ENCODE measurements around the gene WDR5.
"Not testable (repeated sequence)": the region's sequence is repeated elsewhere in the genome, so short reads cannot be mapped to it uniquely, and the experiment has no call there.

The WDR5 gene

DNA sequence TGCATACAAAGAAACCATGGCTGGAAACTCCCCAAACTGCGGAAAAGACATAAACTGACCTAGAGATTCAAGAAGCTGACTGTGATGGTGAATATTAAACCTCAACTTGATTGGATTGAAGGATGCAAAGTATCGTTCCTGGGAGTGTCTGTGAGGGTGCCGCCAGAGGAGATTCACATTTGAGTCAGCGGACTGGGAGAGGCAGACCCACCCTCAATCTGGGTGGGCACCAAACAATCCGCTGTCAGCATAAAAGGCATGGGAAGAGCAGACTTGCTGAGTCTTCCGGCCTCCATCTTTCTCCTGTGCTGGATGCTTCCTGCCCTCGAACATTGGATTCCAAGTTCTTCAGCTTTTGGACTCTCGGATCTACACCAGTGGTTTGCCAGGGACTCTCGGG lies 24.8 kb upstream of the WDR5 start:
- no peak for DNase-seq (ENCODE audit: low read depth, low spot score)
- no peaks in the 10 kb centered on the region for H3K36me3 ChIP-seq (ENCODE audit: insufficient read depth, low read length)
- TF ChIP-seq FOXP2 (optimal IDR thresholded peaks at IDR 0.05; ENCODE audit: control extremely low read depth, extremely low read length, insufficient read depth) (no peak), EZH2 (IDR thresholded peaks at IDR 0.05) (no peak), POLR2AphosphoS5 (IDR thresholded peaks at IDR 0.05; ENCODE audit: borderline replicate concordance, low read depth, low read length) (no peak)
- H3K4me3 ChIP-seq = no peak overlapping the region
- no peak overlapping the region for H3K9ac ChIP-seq (ENCODE audit: insufficient read length)
- H3K27ac ChIP-seq = no peak overlapping the region
- no peaks in the 10 kb centered on the region for H3K9me3 ChIP-seq (ENCODE audit: low read depth, low read length)

- no peaks in the 10 kb centered on the region for H3K9me3 ChIP-seq (ENCODE audit: low read depth, low read length)
- H3K36me3 ChIP-seq (ENCODE audit: insufficient read depth, low read length) = no peaks in the 10 kb centered on the region
- no peak overlapping the region for H3K27ac ChIP-seq
- TF ChIP-seq FOXP2 (optimal IDR thresholded peaks at IDR 0.05; ENCODE audit: control extremely low read depth, extremely low read length, insufficient read depth) = no peak
- TF ChIP-seq EZH2 (IDR thresholded peaks at IDR 0.05) = no peak
- TF ChIP-seq POLR2AphosphoS5 (IDR thresholded peaks at IDR 0.05; ENCODE audit: borderline replicate concordance, low read depth, low read length) = no peak
- H3K9ac ChIP-seq (ENCODE audit: insufficient read length) = no peak overlapping the region
- DNase-seq (ENCODE audit: low read depth, low spot score) = no peak
- H3K4me3 ChIP-seq = no peak overlapping the region
These were observed 23.3 kb upstream of the WDR5 start for GRCh38 chr9:134112561-134112960.

DNA sequence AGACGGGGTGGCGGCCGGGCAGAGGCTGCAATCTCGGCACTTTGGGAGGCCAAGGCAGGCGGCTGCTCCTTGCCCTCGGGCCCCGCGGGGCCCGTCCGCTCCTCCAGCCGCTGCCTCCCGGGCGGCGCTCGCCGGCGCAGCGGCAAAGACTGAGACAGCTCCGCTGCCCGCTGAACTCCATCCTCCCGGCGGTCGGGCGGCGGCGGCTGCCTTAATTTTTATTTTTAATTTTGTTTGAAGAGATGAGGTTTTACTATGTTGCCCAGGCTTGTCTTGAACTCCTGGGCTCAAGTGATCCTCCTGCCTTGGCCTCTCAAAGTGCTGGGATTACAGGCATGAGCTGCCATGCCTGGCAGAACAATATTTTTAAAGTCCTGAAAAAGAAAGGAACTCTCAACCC lies 16.9 kb upstream of the WDR5 start:
- H3K27ac ChIP-seq; H3K9ac ChIP-seq (ENCODE audit: insufficient read length); H3K4me3 ChIP-seq; H3K36me3 ChIP-seq (ENCODE audit: insufficient read depth, low read length); H3K9me3 ChIP-seq (ENCODE audit: low read depth, low read length); DNase-seq (ENCODE audit: low read depth, low spot score): not testable (repeated sequence)

DNA sequence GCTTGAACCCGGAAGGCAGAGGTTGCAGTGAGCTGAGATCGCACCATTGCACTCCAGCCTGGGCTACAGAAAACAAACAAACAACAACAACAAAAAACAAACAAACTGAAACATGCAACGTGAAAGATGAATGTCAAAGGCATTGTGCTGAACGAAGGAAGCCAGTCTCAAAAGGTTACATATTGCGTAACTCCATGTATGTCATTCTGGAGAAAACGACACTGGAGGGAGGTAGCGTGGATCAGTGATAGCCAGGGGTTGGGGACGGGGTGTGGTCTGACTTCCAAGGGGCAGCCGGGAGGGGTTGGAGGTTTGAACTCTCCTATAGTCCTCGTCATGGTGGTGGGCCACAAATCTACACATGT lies 12.1 kb upstream of the WDR5 start:
- Histone ChIP-seq H3K9me3 (ENCODE audit: low read depth, low read length) (no peaks in the 10 kb centered on the region), H3K4me3 (no peak overlapping the region), H3K27ac (no peak overlapping the region), H3K36me3 (ENCODE audit: insufficient read depth, low read length) (no peaks in the 10 kb centered on the region), H3K9ac (ENCODE audit: insufficient read length) (no peak overlapping the region)
- TF ChIP-seq POLR2AphosphoS5 (IDR thresholded peaks at IDR 0.05; ENCODE audit: borderline replicate concordance, low read depth, low read length) (no peak), FOXP2 (optimal IDR thresholded peaks at IDR 0.05; ENCODE audit: control extremely low read depth, extremely low read length, insufficient read depth) (no peak), EZH2 (IDR thresholded peaks at IDR 0.05) (no peak)
- DNase-seq (ENCODE audit: low read depth, low spot score) = no peak

DNA sequence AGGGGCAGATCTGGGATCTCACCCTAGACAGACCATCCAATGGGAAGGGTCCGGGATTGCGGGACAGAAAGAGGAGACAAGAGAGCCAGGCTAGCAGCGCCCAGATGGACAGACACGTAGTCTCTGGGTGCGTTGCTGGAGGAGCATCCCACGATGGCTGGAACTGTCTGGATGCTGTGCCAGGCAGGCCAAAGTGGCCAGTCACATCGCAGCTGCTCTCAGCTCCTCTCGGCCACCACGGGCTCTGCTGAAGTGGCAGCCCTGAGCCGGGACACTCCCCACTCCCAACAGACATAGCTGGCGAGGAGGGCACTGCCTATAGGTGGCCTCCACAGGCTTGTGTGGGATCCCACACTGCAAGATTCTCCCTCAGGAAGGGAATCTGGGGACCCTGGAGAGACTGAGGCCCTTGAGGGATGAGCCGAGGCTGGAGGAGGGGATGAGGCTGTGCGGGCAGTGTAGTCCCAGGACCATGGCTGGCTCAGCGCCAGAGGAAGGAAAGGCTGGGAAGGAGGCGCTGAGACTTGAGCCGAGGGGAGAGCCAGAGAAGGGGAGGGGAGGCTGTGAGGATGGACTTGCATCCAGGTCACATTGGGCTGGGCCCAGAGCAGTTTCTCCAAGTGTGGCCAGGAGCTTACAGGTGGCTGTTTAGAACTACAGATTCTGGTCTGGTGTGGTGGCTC lies 10.3 kb upstream of the WDR5 start:
- Histone ChIP-seq H3K36me3 (ENCODE audit: insufficient read depth, low read length) (no peaks in the 10 kb centered on the region), H3K9ac (ENCODE audit: insufficient read length) (no peak overlapping the region), H3K9me3 (ENCODE audit: low read depth, low read length) (no peaks in the 10 kb centered on the region), H3K4me3 (no peak overlapping the region), H3K27ac (no peak overlapping the region)
- TF ChIP-seq POLR2AphosphoS5 (IDR thresholded peaks at IDR 0.05; ENCODE audit: borderline replicate concordance, low read depth, low read length) = no peak
- no peak for TF ChIP-seq EZH2 (IDR thresholded peaks at IDR 0.05)
- TF ChIP-seq FOXP2 (optimal IDR thresholded peaks at IDR 0.05; ENCODE audit: control extremely low read depth, extremely low read length, insufficient read depth) = no peak
- no peak for DNase-seq (ENCODE audit: low read depth, low spot score)

- TF ChIP-seq FOXP2 (optimal IDR thresholded peaks at IDR 0.05; ENCODE audit: control extremely low read depth, extremely low read length, insufficient read depth) = no peak
- TF ChIP-seq POLR2AphosphoS5 (IDR thresholded peaks at IDR 0.05; ENCODE audit: borderline replicate concordance, low read depth, low read length) = no peak
- no peak for TF ChIP-seq EZH2 (IDR thresholded peaks at IDR 0.05)
These were observed 9.5 kb upstream of the WDR5 start for GRCh38 chr9:134126373-134126772.

DNA sequence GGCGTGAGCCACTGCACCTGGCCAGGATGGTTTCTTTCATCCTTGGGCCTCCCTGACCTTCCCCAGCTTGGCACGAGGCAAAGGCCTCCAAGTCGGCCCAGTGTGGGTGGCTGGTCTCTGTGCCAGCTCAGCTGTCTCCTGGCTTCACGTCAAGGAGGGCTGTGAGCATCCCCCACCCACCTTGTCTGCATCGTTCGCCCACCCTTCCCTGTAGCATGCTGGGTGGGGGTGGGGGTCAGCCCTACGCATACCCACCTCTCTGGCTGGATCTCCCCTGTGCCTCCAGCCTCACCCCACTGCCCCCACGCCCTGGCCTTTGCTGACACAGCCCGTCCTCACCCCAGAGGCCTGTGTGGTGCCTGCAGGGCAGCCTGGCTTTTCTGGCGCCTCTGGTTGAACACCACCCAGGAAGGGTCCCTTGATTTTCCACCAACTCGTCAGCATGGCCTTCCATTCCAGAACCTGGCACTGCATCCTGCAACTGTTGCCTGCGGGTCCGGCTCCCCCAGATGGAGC lies 8.8 kb upstream of the WDR5 start:
- no peak for TF ChIP-seq FOXP2 (optimal IDR thresholded peaks at IDR 0.05; ENCODE audit: control extremely low read depth, extremely low read length, insufficient read depth)
- TF ChIP-seq EZH2 (IDR thresholded peaks at IDR 0.05) = no peak
- TF ChIP-seq POLR2AphosphoS5 (IDR thresholded peaks at IDR 0.05; ENCODE audit: borderline replicate concordance, low read depth, low read length) = no peak
- Histone ChIP-seq H3K27ac (no peak overlapping the region), H3K9me3 (ENCODE audit: low read depth, low read length) (no peaks in the 10 kb centered on the region), H3K36me3 (ENCODE audit: insufficient read depth, low read length) (no peaks in the 10 kb centered on the region), H3K4me3 (no peak overlapping the region), H3K9ac (ENCODE audit: insufficient read length) (no peak overlapping the region)
- no peak for DNase-seq (ENCODE audit: low read depth, low spot score)

More at GRCh38 chr9:134126373-134126772, 9.5 kb upstream of the WDR5 start:
- Histone ChIP-seq H3K9ac (ENCODE audit: insufficient read length) (no peak overlapping the region), H3K27ac (no peak overlapping the region), H3K4me3 (no peak overlapping the region), H3K9me3 (ENCODE audit: low read depth, low read length) (no peaks in the 10 kb centered on the region), H3K36me3 (ENCODE audit: insufficient read depth, low read length) (no peaks in the 10 kb centered on the region)
- DNase-seq (ENCODE audit: low read depth, low spot score) = no peak

GRCh38 chr9:134127616-134128015 lies 8.3 kb upstream of the WDR5 start:
- TF ChIP-seq POLR2AphosphoS5 (IDR thresholded peaks at IDR 0.05; ENCODE audit: borderline replicate concordance, low read depth, low read length) = no peak
- no peak for TF ChIP-seq EZH2 (IDR thresholded peaks at IDR 0.05)
- no peak for TF ChIP-seq FOXP2 (optimal IDR thresholded peaks at IDR 0.05; ENCODE audit: control extremely low read depth, extremely low read length, insufficient read depth)
- H3K9me3 ChIP-seq (ENCODE audit: low read depth, low read length) = no peaks in the 10 kb centered on the region
- no peak overlapping the region for H3K27ac ChIP-seq
- no peak overlapping the region for H3K4me3 ChIP-seq
- DNase-seq (ENCODE audit: low read depth, low spot score) = no peak
- H3K9ac ChIP-seq (ENCODE audit: insufficient read length) = no peak overlapping the region
- H3K36me3 ChIP-seq (ENCODE audit: insufficient read depth, low read length) = no peaks in the 10 kb centered on the region

Data from SK-N-MC (cell line).